Upper lobe of right lung (tissue), 1 donor: ENCODE results near the gene RNF152. TPM values are rescaled to one million over a fixed set of nuclear protein-coding genes. Genes with fewer than 3 reads are reported as not detected.

ENCODE experiments used
- ATAC-seq: fragments of 200-7000 bp; cut with Tn5 transposase; one replicate; pipeline ENCODE4 v1.9.1; 2020; ENCODE audit warnings: mild to moderate bottlenecking, moderate library complexity
- DNase-seq: peaks from one replicate; pipeline ENCODE4 v3.0.0-alpha.2; 2020
- H3K27ac ChIP-seq: fragments of 200-600 bp; one replicate; pipeline ENCODE4 v1.8.0; 2022
- H3K27me3 ChIP-seq: fragments of 200-600 bp; one replicate; pipeline ENCODE4 v1.8.0; 2022; ENCODE audit warnings: mild to moderate bottlenecking
- H3K36me3 ChIP-seq: fragments of 200-600 bp; one replicate; pipeline ENCODE4 v1.8.0; 2022
- H3K4me1 ChIP-seq: fragments of 200-600 bp; one replicate; pipeline ENCODE4 v1.8.0; 2022
- H3K4me3 ChIP-seq: fragments of 200-600 bp; one replicate; pipeline ENCODE4 v1.8.0; 2022; ENCODE audit warnings: mild to moderate bottlenecking
- H3K9me3 ChIP-seq: fragments of 200-600 bp; one replicate; pipeline ENCODE4 v1.8.0; 2022
- intact Hi-C: fragments of 100-400 bp; cut with DNase I; formaldehyde crosslinking; loops from one replicate; pipeline ENCODE4 v1.11.0; 2022
- total RNA-seq: library from RNA; stranded (reverse); fragmentation: NEBNext Ultra II Directional; extraction: Animal tissue kit (Norgen Biotek cat#: 25700); gene quantifications from one replicate; pipeline ENCODE4 v1.2.1, GENCODE V29; 2021
- TF ChIP-seq, protein P1 (sequence below): fragments of 200-600 bp; IDR thresholded peaks from one replicate; pipeline ENCODE4 v1.8.0; 2022; ENCODE audit warnings: antibody characterized with exemption
- donor health status: DM: no; HTN: yes; CAD: no; lungs with severe emphysema.

Gene RNF152
- total RNA-seq, 1 donor from 2014 or later = 21.2 TPM

GRCh38 chr18:61900504-61901281 is 7.9 kb upstream of the RNF152 start:
- TF ChIP-seq, protein P1, sequence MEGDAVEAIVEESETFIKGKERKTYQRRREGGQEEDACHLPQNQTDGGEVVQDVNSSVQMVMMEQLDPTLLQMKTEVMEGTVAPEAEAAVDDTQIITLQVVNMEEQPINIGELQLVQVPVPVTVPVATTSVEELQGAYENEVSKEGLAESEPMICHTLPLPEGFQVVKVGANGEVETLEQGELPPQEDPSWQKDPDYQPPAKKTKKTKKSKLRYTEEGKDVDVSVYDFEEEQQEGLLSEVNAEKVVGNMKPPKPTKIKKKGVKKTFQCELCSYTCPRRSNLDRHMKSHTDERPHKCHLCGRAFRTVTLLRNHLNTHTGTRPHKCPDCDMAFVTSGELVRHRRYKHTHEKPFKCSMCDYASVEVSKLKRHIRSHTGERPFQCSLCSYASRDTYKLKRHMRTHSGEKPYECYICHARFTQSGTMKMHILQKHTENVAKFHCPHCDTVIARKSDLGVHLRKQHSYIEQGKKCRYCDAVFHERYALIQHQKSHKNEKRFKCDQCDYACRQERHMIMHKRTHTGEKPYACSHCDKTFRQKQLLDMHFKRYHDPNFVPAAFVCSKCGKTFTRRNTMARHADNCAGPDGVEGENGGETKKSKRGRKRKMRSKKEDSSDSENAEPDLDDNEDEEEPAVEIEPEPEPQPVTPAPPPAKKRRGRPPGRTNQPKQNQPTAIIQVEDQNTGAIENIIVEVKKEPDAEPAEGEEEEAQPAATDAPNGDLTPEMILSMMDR = no peak
- H3K4me1 ChIP-seq = no peaks in the 10 kb centered on the region
- no peak for DNase-seq
- no peaks in the 10 kb centered on the region for H3K9me3 ChIP-seq
- intact Hi-C loops = no loop called here
- no peaks in the 10 kb centered on the region for H3K27me3 ChIP-seq
- H3K27ac ChIP-seq = no peak overlapping the region
- H3K4me3 ChIP-seq = no peak overlapping the region
- H3K36me3 ChIP-seq = no peaks in the 10 kb centered on the region
- peak; percentile 14 for ATAC-seq

DNA sequence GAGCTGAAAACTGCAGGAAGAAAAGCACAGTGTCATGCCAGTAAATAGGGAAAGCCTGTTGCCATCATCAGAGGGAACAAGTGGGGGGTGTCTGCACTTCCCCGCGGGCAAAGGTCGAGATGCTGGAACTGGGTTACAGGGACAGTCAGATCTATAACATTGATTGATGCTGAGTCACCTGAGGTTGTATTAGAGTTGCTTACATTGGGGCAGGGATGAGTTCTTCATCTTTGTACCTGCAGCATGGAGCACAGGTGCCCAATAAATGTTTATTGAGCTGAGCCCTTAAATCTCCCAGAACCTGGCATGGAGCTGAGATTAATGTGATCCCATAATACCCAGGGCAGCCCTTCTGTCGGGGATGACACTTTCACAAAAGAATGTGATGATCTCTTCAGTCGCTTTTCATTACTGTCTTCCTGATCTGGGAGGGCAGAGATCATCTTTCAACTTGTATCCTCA is 5.9 kb upstream of the RNF152 start:
- Histone ChIP-seq H3K36me3 (no peaks in the 10 kb centered on the region), H3K4me1 (peaks cover 4% of the 10 kb centered on the region), H3K27ac (no peak overlapping the region), H3K4me3 (no peak overlapping the region), H3K9me3 (no peaks in the 10 kb centered on the region), H3K27me3 (no peaks in the 10 kb centered on the region)
- intact Hi-C loops = loop anchor here (10.0 kb wide), 1 partner anchor 264 kb away; no protein-coding TSS in a partner anchor
- DNase-seq (no peak), ATAC-seq (no peak)
- TF ChIP-seq, protein P1 = no peak

DNA sequence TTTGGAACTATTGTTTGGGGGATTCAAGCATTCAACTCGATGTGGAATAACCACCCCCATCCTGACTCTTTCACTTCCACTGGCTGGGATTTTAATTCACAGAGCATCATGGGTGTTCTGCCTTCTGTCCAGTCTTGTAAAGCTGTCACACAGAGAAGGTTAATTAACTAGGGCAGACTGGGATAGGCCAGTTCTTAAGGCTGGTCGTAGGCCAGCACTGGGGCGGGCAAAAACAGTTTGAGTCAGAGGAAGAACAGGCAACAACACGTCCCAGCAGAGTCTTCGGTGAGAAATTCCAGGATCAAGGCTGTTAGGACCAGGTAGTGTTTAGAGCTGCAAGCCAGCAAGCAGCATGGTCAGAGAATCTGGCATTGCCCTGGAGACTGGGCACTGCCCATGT is 4.0 kb upstream of the RNF152 start:
- no peak overlapping the region for H3K4me3 ChIP-seq
- peaks cover 4% of the 10 kb centered on the region for H3K4me1 ChIP-seq
- H3K36me3 ChIP-seq = no peaks in the 10 kb centered on the region
- no peak overlapping the region for H3K27ac ChIP-seq
- intact Hi-C loops = loop anchor here (10.0 kb wide), 1 partner anchor 262 kb away; no protein-coding TSS in a partner anchor
- peaks cover 6% of the 10 kb centered on the region for H3K27me3 ChIP-seq
- no peak for DNase-seq
- no peak for ATAC-seq
- TF ChIP-seq, protein P1 = no peak
- no peaks in the 10 kb centered on the region for H3K9me3 ChIP-seq

- TF ChIP-seq, protein P1 = no peak
- no peak for ATAC-seq
- no peak for DNase-seq
- H3K27me3 ChIP-seq = peaks cover 6% of the 10 kb centered on the region
- intact Hi-C loops = loop anchor here (10.0 kb wide), 1 partner anchor 261 kb away; no protein-coding TSS in a partner anchor
- H3K9me3 ChIP-seq = no peaks in the 10 kb centered on the region
- no peak overlapping the region for H3K4me3 ChIP-seq
- peaks cover 8% of the 10 kb centered on the region for H3K4me1 ChIP-seq
- H3K27ac ChIP-seq = no peak overlapping the region
- H3K36me3 ChIP-seq = no peaks in the 10 kb centered on the region
Measured at GRCh38 chr18:61896118-61896517, 3.3 kb upstream of the RNF152 start.

- TF ChIP-seq, protein P1 = no peak
- ATAC-seq = no peak
- no peaks in the 10 kb centered on the region for H3K9me3 ChIP-seq
- peaks cover 6% of the 10 kb centered on the region for H3K27me3 ChIP-seq
- H3K27ac ChIP-seq = peak overlapping the region; percentile 36
- H3K4me1 ChIP-seq = peaks cover 8% of the 10 kb centered on the region
- intact Hi-C loops = loop anchor here (5.0 to 10.0 kb wide), 2 partner anchors 260 to 313 kb away; no protein-coding TSS in a partner anchor
- DNase-seq = no peak
- peak overlapping the region; percentile 73 for H3K4me3 ChIP-seq
- no peaks in the 10 kb centered on the region for H3K36me3 ChIP-seq
Measured at GRCh38 chr18:61894751-61895524, 2.1 kb upstream of the RNF152 start.
